K562 treated with DMSO at 1 percent for 12 hours (cell line): Measurements from ENCODE around the gene GOLGA8B. TPM values are rescaled to one million over a fixed set of nuclear protein-coding genes. Genes with fewer than 3 reads are reported as not detected.

Experiments used
- total RNA-seq: library from RNA; unstranded; fragments of 300-600 nt; gene quantifications from 2 replicates; pipeline ENCODE4 v1.2.3, GENCODE V29; 2022; ENCODE audit not compliant: insufficient read depth

The GOLGA8B gene, protein sequence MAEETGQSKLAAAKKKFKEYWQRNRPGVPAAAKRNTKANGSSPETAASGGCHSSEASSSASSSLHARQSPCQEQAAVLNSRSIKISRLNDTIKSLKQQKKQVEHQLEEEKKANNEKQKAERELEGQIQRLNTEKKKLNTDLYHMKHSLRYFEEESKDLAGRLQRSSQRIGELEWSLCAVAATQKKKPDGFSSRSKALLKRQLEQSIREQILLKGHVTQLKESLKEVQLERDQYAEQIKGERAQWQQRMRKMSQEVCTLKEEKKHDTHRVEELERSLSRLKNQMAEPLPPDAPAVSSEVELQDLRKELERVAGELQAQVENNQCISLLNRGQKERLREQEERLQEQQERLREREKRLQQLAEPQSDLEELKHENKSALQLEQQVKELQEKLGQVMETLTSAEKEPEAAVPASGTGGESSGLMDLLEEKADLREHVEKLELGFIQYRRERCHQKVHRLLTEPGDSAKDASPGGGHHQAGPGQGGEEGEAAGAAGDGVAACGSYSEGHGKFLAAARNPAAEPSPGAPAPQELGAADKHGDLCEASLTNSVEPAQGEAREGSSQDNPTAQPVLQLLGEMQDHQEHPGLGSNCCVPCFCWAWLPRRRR
- total RNA-seq: 12.9 and 80.9 TPM in 2 replicates

DNA sequence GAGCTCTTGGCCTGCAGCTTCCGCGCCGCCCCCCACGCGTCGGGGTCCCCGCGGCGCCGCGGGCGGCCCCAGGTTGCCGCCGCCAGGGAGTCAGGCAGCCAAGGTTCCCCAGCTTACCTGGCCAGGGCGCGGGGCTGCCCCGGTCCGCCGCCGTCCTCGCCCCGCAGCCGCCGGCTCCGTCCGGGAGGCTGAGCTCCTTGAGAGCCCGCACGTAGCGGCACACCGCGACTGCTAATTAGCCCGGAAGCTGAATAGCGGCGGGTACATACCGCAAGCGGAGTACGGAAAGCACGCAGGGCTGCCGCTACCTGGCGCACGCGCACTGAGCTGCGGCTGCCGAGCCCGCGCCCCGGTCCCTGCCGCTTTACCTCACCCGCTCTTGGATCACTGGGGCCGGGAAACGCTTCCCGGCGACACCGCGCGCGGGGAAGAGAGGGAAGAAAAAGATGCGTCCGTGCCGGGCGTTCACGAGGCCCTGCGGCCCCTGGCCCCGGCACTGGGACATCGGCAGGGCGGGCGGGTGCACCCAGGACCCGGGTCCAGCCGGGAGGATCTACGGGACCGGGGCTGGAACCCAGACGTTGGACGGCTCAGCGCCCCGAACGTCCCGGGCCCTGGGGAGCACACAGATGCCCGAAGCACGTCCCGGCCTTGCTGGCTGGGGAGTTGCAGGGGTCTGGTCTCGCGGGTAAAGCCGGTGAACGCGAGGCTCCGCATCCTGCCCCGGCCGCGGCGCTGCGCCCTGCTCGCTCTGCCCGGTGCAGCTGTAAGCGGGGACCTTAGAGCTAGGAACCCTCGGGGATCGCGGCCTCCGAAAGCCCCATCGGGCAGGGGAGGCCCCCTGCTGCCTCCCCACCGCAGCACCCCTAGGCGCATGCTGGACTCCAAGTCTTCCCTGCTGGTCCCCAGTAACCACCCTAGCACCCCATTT is at the start of gene GOLGA8B:
Gene GOLGA8B (minus strand): TSS at position 253 of the 931 bp plus-strand sequence. CDS start 47,739 bp downstream, outside the sequence.

Other genes starting within 250 kb of the GOLGA8B start
- 2.2 and 12.6 TPM in 2 replicates for gene SLC12A6, start 245.9 kb downstream of the GOLGA8B start, total RNA-seq
- 271 and 365 TPM in 2 replicates for gene NOP10, start 240.5 kb downstream of the GOLGA8B start, total RNA-seq
- not detected in 2 replicates for gene NUTM1, start 240.3 kb downstream of the GOLGA8B start, total RNA-seq
- 16.3 and 24.5 TPM in 2 replicates for gene LPCAT4, start 216.5 kb downstream of the GOLGA8B start, total RNA-seq
- 7.2 and 64.9 TPM in 2 replicates for gene GOLGA8A, start 145.8 kb downstream of the GOLGA8B start, total RNA-seq
- gene GJD2, start 171.3 kb upstream of the GOLGA8B start, total RNA-seq: not detected in 2 replicates
- gene ACTC1, start 211.9 kb upstream of the GOLGA8B start, total RNA-seq: not detected in 2 replicates